Progenitor cell of endocrine pancreas (in vitro differentiated cells): ENCODE measurements around the gene CCDC9B. TPM values are rescaled to one million over a fixed set of nuclear protein-coding genes. Genes with fewer than 3 reads are reported as not detected.

Source experiments
- DNase-seq: peaks from one replicate; pipeline ENCODE4 v3.0.0; 2021; ENCODE audit warnings: low spot score; ENCODE audit not compliant: unreplicated experiment
- H3K27ac Mint-ChIP-seq: 2 replicates; pipeline ENCODE4 v1.8.0; 2021; ENCODE audit warnings: mild to moderate bottlenecking, moderate library complexity, mixed read lengths
- H3K27me3 Mint-ChIP-seq: 2 replicates; pipeline ENCODE4 v1.8.0; 2021; ENCODE audit warnings: mixed read lengths
- H3K36me3 Mint-ChIP-seq: 2 replicates; pipeline ENCODE4 v1.8.0; 2022; ENCODE audit warnings: mixed read lengths; ENCODE audit not compliant: insufficient read depth
- H3K4me1 Mint-ChIP-seq: 2 replicates; pipeline ENCODE4 v1.8.0; 2021; ENCODE audit warnings: low read depth, mixed read lengths
- H3K4me3 Mint-ChIP-seq: 2 replicates; pipeline ENCODE4 v1.8.0; 2021; ENCODE audit warnings: low read depth, mild to moderate bottlenecking, moderate library complexity, mixed read lengths
- H3K9me3 Mint-ChIP-seq: 2 replicates; pipeline ENCODE4 v1.8.0; 2021; ENCODE audit warnings: low read depth, mixed read lengths
- CTCF ChIP-seq: fragments of 200-600 bp; sonication (generic); IDR thresholded peaks from one replicate; pipeline ENCODE4 v1.5.0; 2021; ENCODE audit warnings: antibody characterized with exemption, mild to moderate bottlenecking; ENCODE audit not compliant: unreplicated experiment
- total RNA-seq: library from RNA; stranded (reverse); gene quantifications from 2 replicates; pipeline ENCODE4 v1.2.1, GENCODE V29; 2021

CCDC9B gene
- total RNA-seq, 1 donor from 2014 or later, result 0.07 TPM

GRCh38 chr15:40367686-40368611, 27.2 kb upstream of the CCDC9B start:
- DNase-seq, result peak; percentile 69
- Mint-ChIP-seq H3K9me3 (no peaks in the 10 kb centered on the region), H3K27me3 (peaks cover 67% of the 10 kb centered on the region), H3K27ac (peak overlapping the region; percentile 82), H3K36me3 (no peaks in the 10 kb centered on the region), H3K4me3 (no peak overlapping the region), H3K4me1 (no peaks in the 10 kb centered on the region)
- TF ChIP-seq CTCF, result peak; percentile 84

- Mint-ChIP-seq H3K4me3 (no peak overlapping the region), H3K9me3 (no peaks in the 10 kb centered on the region), H3K27me3 (peaks cover 70% of the 10 kb centered on the region), H3K4me1 (no peaks in the 10 kb centered on the region), H3K27ac (no peak overlapping the region), H3K36me3 (no peaks in the 10 kb centered on the region)
- DNase-seq, result no peak
- TF ChIP-seq CTCF, result no peak
Observed at GRCh38 chr15:40367371-40367685, 26.6 kb upstream of the CCDC9B start.

- TF ChIP-seq CTCF, result no peak
- Mint-ChIP-seq H3K4me1 (no peaks in the 10 kb centered on the region), H3K4me3 (no peak overlapping the region), H3K36me3 (no peaks in the 10 kb centered on the region), H3K9me3 (no peaks in the 10 kb centered on the region), H3K27ac (no peak overlapping the region), H3K27me3 (peaks cover 70% of the 10 kb centered on the region)
- no peak for DNase-seq
Observed at GRCh38 chr15:40366457-40367370, 26.0 kb upstream of the CCDC9B start.

- TF ChIP-seq CTCF, result no peak
- no peak for DNase-seq
- Mint-ChIP-seq H3K36me3 (no peaks in the 10 kb centered on the region), H3K4me3 (no peak overlapping the region), H3K27ac (no peak overlapping the region), H3K4me1 (no peaks in the 10 kb centered on the region), H3K9me3 (no peaks in the 10 kb centered on the region), H3K27me3 (peaks cover 70% of the 10 kb centered on the region)
Observed at GRCh38 chr15:40365624-40366456, 25.1 kb upstream of the CCDC9B start.
